HepG2 (cell line): ENCODE data around the gene LGALS1. TPM values are rescaled to one million over a fixed set of nuclear protein-coding genes. Genes with fewer than 3 reads are reported as not detected.
A peak's percentile ranks its signal among the peaks of the same experiment; 100 is the strongest.

Source experiments
- ESRRA ChIP-seq: sonication (generic); formaldehyde crosslinking; IDR thresholded peaks from 2 replicates; pipeline ENCODE4 v1.5.1; 2020; ENCODE audit warnings: mild to moderate bottlenecking, low read depth, missing genetic modification reagents
- FOXA3 ChIP-seq: IDR thresholded peaks from 2 replicates; pipeline ENCODE4 v1.6.1; 2016; ENCODE audit warnings: missing genetic modification reagents, missing compliant biosample characterization
- HCFC1 ChIP-seq: fragments of 150-350 bp; IDR thresholded peaks from 2 replicates; pipeline ENCODE4 v1.6.1; 2014; ENCODE audit warnings: low read depth, low read length
- HMG20B ChIP-seq: conservative IDR thresholded peaks from 2 replicates; pipeline ENCODE4 v1.6.1; 2016; ENCODE audit warnings: missing genetic modification reagents, missing compliant biosample characterization
- HNRNPH1 ChIP-seq: fragments of 200-400 bp; formaldehyde crosslinking; optimal IDR thresholded peaks from 2 replicates; pipeline ENCODE3; 2017; ENCODE audit warnings: mild to moderate bottlenecking, low read depth, low read length
- KAT7 ChIP-seq: IDR thresholded peaks from 2 replicates; pipeline ENCODE4 v1.6.1; 2018; ENCODE audit warnings: borderline replicate concordance, missing compliant biosample characterization
- NFIB ChIP-seq: sonication (generic); formaldehyde crosslinking; IDR thresholded peaks from 2 replicates; pipeline ENCODE4 v1.9.0; 2021; ENCODE audit warnings: missing genetic modification reagents, mild to moderate bottlenecking, borderline replicate concordance
- NFIC ChIP-seq: IDR thresholded peaks from 2 replicates; pipeline ENCODE4 v1.6.1; 2012; ENCODE audit warnings: mild to moderate bottlenecking, low read length, inconsistent platforms
- RBFOX2 ChIP-seq: fragments of 200-400 bp; formaldehyde crosslinking; IDR thresholded peaks from 2 replicates; pipeline ENCODE4 v1.6.1; 2017; ENCODE audit warnings: low read depth, mild to moderate bottlenecking, low read length
- RFX3 ChIP-seq: IDR thresholded peaks from 2 replicates; pipeline ENCODE4 v1.6.1; 2016; ENCODE audit warnings: missing biosample characterization, missing genetic modification reagents
- RORA ChIP-seq: sonication (generic); formaldehyde crosslinking; IDR thresholded peaks from 2 replicates; pipeline ENCODE4 v1.5.0; 2020; ENCODE audit warnings: mild to moderate bottlenecking, missing genetic modification reagents, moderate library complexity
- SMARCC2 ChIP-seq: fragments of 450-650 bp; IDR thresholded peaks from 2 replicates; pipeline ENCODE4 v1.6.1; 2017; ENCODE audit warnings: antibody characterized with exemption, mild to moderate bottlenecking
- TBL1XR1 ChIP-seq: fragments of 150-350 bp; IDR thresholded peaks from 2 replicates; pipeline ENCODE4 v1.6.1; 2014; ENCODE audit warnings: borderline replicate concordance, low read length; ENCODE audit not compliant: partially characterized antibody
- ZBTB21 ChIP-seq: sonication (generic); formaldehyde crosslinking; IDR thresholded peaks from 2 replicates; pipeline ENCODE4 v1.4.0; 2020; ENCODE audit warnings: missing genetic modification reagents
- ZNF225 ChIP-seq: sonication (generic); formaldehyde crosslinking; IDR thresholded peaks from 2 replicates; pipeline ENCODE4 v1.4.0; 2020; ENCODE audit warnings: mild to moderate bottlenecking, missing genetic modification reagents
- ZNF24 ChIP-seq: fragments of 450-650 bp; IDR thresholded peaks from 2 replicates; pipeline ENCODE4 v1.6.1; 2017; ENCODE audit warnings: antibody characterized with exemption, mild to moderate bottlenecking
- ZNF34 ChIP-seq: sonication (generic); formaldehyde crosslinking; IDR thresholded peaks from 2 replicates; pipeline ENCODE4 v1.4.0; 2020; ENCODE audit warnings: mild to moderate bottlenecking, missing genetic modification reagents, borderline replicate concordance
- ZNF749 ChIP-seq: sonication (generic); formaldehyde crosslinking; IDR thresholded peaks from 2 replicates; pipeline ENCODE4 v1.8.0; 2022; ENCODE audit warnings: mild to moderate bottlenecking, missing genetic modification reagents, moderate library complexity, borderline replicate concordance
- ZNF775 ChIP-seq: sonication (generic); formaldehyde crosslinking; IDR thresholded peaks from 2 replicates; pipeline ENCODE4 v1.4.0; 2020; ENCODE audit warnings: missing genetic modification reagents, mild to moderate bottlenecking, moderate library complexity, borderline replicate concordance
- polyA plus RNA-seq, 8 experiments: library from polyadenylated mRNA; depleted of rRNA in 3 of 8; stranded (reverse) in 7 of 8; unstranded in 1 of 8; fragments of >200 nt; fragmentation: Illumina TruSeq in 4 of 8; extraction: Trizol in 4 of 8; gene quantifications; 2 replicates each; pipeline versions ENCODE4 v1.2.1 to v1.2.3, GENCODE V29; 2011 to 2016; ENCODE audit warnings: low read depth in 4 of 8, missing spikeins in 1 of 8, mixed read lengths in 1 of 8; ENCODE audit not compliant: insufficient read depth in 1 of 8
- total RNA-seq, 5 experiments: library from RNA; depleted of rRNA; stranded (reverse); fragments of >200 nt; fragmentation: Illumina TruSeq; extraction: Trizol; gene quantifications; 2 replicates each; pipeline ENCODE4 v1.2.3, GENCODE V29; 2016; ENCODE audit warnings: low read depth in 1 of 5
- TF ChIP-seq, protein P1 (sequence below): sonication (generic); formaldehyde crosslinking; IDR thresholded peaks from 2 replicates; pipeline ENCODE4 v1.8.1; 2023; ENCODE audit warnings: mild to moderate bottlenecking, missing genetic modification reagents
- TF ChIP-seq, protein P2 (sequence below): sonication (generic); formaldehyde crosslinking; IDR thresholded peaks from 2 replicates; pipeline ENCODE4 v1.8.0; 2022; ENCODE audit warnings: low read depth, missing genetic modification reagents
- TF ChIP-seq, protein P3 (sequence below), 2 experiments: sonication (generic) in 1 of 2; formaldehyde crosslinking in 1 of 2; IDR thresholded peaks; 2 replicates each; pipeline versions ENCODE4 v1.6.1 to v1.9.0; 2014 to 2022; ENCODE audit warnings: antibody characterized with exemption in 1 of 2, borderline replicate concordance in 1 of 2, inconsistent platforms in 1 of 2, low read depth in 1 of 2, missing genetic modification reagents in 1 of 2

LGALS1 gene
- total and polyA plus RNA-seq, 2 of the 13 experiments (the other 11 are each of a cell fraction or from before 2014, with no cell fraction given): 103 to 858 TPM

DNA sequence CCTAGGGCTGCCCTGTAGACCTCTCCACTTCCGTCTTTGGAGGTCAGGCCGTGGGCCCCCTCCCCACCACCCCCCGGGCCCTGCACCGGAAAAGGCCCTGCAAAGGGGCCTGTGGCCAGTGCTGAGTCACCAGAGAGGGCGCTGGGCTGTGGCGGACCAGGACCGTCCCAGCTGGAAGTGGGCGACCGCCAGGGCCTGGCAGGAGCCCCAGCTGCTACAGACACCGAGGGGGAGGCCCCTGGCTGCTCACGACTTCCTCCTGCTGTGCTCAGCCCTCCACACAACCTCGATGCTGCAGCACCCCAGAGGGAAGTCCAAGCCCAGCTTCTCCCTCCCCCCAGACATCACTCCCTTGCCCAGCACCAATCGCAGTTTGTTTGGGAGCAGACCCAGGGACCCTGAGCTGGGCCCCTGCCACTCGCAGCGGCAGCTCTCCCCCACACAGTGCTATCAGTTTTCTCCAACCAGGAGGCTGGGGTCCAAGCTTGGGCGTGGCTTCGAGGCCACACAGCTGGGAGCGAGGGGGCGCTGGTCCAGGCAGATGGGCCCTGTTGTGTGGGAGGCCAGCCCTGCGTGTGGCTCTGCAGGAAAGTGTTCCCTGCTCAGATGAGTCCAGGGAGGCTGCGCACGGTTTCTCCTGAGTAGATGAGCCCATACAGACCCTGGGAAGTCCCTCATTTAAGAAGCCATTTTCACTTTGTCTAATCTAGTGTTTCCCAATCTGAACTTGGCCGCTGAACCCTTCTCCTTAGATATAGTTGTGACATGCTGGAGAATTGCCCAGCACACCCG, 41.6 kb upstream of the LGALS1 start (continued):
- TF ChIP-seq, protein P1, sequence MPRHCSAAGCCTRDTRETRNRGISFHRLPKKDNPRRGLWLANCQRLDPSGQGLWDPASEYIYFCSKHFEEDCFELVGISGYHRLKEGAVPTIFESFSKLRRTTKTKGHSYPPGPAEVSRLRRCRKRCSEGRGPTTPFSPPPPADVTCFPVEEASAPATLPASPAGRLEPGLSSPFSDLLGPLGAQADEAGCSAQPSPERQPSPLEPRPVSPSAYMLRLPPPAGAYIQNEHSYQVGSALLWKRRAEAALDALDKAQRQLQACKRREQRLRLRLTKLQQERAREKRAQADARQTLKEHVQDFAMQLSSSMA: no peak
- TF ChIP-seq ZNF34 (CRISPR knock-in tag): no peak
- no peak for TF ChIP-seq TBL1XR1
- no peak for TF ChIP-seq NFIC
- TF ChIP-seq RORA (CRISPR knock-in tag): no peak
- TF ChIP-seq ZBTB21: no peak
- no peak for TF ChIP-seq HNRNPH1
- TF ChIP-seq FOXA3 (CRISPR knock-in tag): no peak
- TF ChIP-seq, protein P2, sequence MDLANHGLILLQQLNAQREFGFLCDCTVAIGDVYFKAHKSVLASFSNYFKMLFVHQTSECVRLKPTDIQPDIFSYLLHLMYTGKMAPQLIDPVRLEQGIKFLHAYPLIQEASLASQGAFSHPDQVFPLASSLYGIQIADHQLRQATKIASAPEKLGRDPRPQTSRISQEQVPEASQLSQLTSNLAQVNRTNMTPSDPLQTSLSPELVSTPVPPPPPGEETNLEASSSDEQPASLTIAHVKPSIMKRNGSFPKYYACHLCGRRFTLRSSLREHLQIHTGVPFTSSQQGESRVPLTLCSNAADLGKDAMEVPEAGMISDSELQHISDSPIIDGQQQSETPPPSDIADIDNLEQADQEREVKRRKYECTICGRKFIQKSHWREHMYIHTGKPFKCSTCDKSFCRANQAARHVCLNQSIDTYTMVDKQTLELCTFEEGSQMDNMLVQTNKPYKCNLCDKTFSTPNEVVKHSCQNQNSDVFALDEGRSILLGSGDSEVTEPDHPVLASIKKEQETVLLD (CRISPR knock-in tag): peak; percentile 9; the same call in 1 of the 2 replicates
- no peak for TF ChIP-seq SMARCC2
- TF ChIP-seq RBFOX2: peak; percentile 90
- no peak for TF ChIP-seq NFIB (CRISPR knock-in tag)
- TF ChIP-seq HMG20B (CRISPR knock-in tag): no peak
- 0 out of 2 replicates have a peak, but pooled peaks have one; percentile 27 for TF ChIP-seq ZNF225 (CRISPR knock-in tag)
- no peak for TF ChIP-seq RFX3 (CRISPR knock-in tag)
- TF ChIP-seq ESRRA: no peak; the same call in none of the 2 replicates
- TF ChIP-seq KAT7 (CRISPR knock-in tag): no peak; the same call in 1 of the 2 replicates
- TF ChIP-seq ZNF749 (CRISPR knock-in tag): no peak
- TF ChIP-seq ZNF775 (CRISPR knock-in tag): no peak
- TF ChIP-seq ZNF24: no peak
- TF ChIP-seq HCFC1: no peak
- TF ChIP-seq, protein P3, sequence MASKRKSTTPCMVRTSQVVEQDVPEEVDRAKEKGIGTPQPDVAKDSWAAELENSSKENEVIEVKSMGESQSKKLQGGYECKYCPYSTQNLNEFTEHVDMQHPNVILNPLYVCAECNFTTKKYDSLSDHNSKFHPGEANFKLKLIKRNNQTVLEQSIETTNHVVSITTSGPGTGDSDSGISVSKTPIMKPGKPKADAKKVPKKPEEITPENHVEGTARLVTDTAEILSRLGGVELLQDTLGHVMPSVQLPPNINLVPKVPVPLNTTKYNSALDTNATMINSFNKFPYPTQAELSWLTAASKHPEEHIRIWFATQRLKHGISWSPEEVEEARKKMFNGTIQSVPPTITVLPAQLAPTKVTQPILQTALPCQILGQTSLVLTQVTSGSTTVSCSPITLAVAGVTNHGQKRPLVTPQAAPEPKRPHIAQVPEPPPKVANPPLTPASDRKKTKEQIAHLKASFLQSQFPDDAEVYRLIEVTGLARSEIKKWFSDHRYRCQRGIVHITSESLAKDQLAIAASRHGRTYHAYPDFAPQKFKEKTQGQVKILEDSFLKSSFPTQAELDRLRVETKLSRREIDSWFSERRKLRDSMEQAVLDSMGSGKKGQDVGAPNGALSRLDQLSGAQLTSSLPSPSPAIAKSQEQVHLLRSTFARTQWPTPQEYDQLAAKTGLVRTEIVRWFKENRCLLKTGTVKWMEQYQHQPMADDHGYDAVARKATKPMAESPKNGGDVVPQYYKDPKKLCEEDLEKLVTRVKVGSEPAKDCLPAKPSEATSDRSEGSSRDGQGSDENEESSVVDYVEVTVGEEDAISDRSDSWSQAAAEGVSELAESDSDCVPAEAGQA (IDR thresholded peaks at IDR 0.05; ENCODE audit: low read depth): 0 out of 2 replicates have a peak, but pooled peaks have one; percentile 53
- TF ChIP-seq, protein P3 (CRISPR knock-in tag; IDR thresholded peaks at IDR 0.05; ENCODE audit: borderline replicate concordance): no peak
